HCT116 (cell line): ENCODE data around the gene UBXN10.

ENCODE experiments used
- ATF3 ChIP-seq: IDR thresholded peaks from 2 replicates; pipeline ENCODE4 v1.6.1; 2012
- CTCF ChIP-seq, 3 experiments: fragments of 200-600 bp in 1 of 3; sonication (generic) in 1 of 3; IDR thresholded peaks in 2 of 3; conservative IDR thresholded peaks in 1 of 3; 2 replicates each; pipeline ENCODE4 v1.5.1; 2012 to 2017; ENCODE audit warnings: low read depth in 2 of 3, low read length in 2 of 3, antibody characterized with exemption in 1 of 3, borderline replicate concordance in 1 of 3, control low read depth in 1 of 3, mild to moderate bottlenecking in 1 of 3, mixed read lengths in 1 of 3, mixed run types in 1 of 3, moderate library complexity in 1 of 3; ENCODE audit not compliant: insufficient read depth in 1 of 3
- EZH2 ChIP-seq: fragments of 200-600 bp; sonication (generic); IDR thresholded peaks from 2 replicates; pipeline ENCODE4 v1.6.1; 2017; ENCODE audit warnings: antibody characterized with exemption, mixed run types
- EZH2phosphoT487 ChIP-seq: fragments of 200-600 bp; IDR thresholded peaks from 2 replicates; pipeline ENCODE4 v1.6.1; 2018; ENCODE audit warnings: antibody characterized with exemption, borderline replicate concordance
- MAX ChIP-seq: IDR thresholded peaks from 2 replicates; pipeline ENCODE4 v1.6.1; 2012
- POLR2AphosphoS5 ChIP-seq: IDR thresholded peaks from 2 replicates; pipeline ENCODE4 v1.6.1; 2011; ENCODE audit warnings: mild to moderate bottlenecking, low read depth, low read length, moderate library complexity
- RAD21 ChIP-seq: IDR thresholded peaks from 2 replicates; pipeline ENCODE4 v1.6.1; 2012; ENCODE audit warnings: low read depth, mild to moderate bottlenecking
- SIN3A ChIP-seq: IDR thresholded peaks from 2 replicates; pipeline ENCODE4 v1.6.1; 2012; ENCODE audit warnings: low read depth
- SRF ChIP-seq: IDR thresholded peaks from 2 replicates; pipeline ENCODE4 v1.6.1; 2012; ENCODE audit warnings: low read depth
- YY1 ChIP-seq: IDR thresholded peaks from 2 replicates; pipeline ENCODE4 v1.6.1; 2011; ENCODE audit warnings: low read length, low read depth, moderate library complexity, mild to moderate bottlenecking; ENCODE audit not compliant: insufficient replicate concordance; ENCODE audit errors: extremely low read depth
- ZBTB33 ChIP-seq: IDR thresholded peaks from 2 replicates; pipeline ENCODE4 v1.6.1; 2011; ENCODE audit warnings: mild to moderate bottlenecking, low read length, moderate library complexity; ENCODE audit not compliant: insufficient replicate concordance; ENCODE audit errors: extremely low read depth
- ZNF274 ChIP-seq: fragments of 200-500 bp; sonication (Bioruptor generic); IDR thresholded peaks from 2 replicates; pipeline ENCODE4 v1.6.1; 2014; ENCODE audit warnings: mild to moderate bottlenecking, low read depth, low read length, inconsistent platforms

GRCh38 chr1:20167126-20167525 lies 18.8 kb upstream of the UBXN10 start:
- TF ChIP-seq ZBTB33 (no peak), ATF3 (no peak), EZH2phosphoT487 (no peak), CTCF (IDR thresholded peaks at IDR 0.05 in 2 of 3, conservative IDR thresholded peaks at IDR 0.05 in 1 of 3; ENCODE audit: borderline replicate concordance in 1 of 3, insufficient read depth in 1 of 3, low read depth in 2 of 3, low read length in 2 of 3) (no peak), RAD21 (no peak), MAX (no peak), POLR2AphosphoS5 (no peak), ZNF274 (no peak), YY1 (no peak), EZH2 (no peak), SRF (no peak), SIN3A (no peak)
